A673 (cell line): ENCODE data around the gene CRELD2. TPM values are rescaled to one million over a fixed set of nuclear protein-coding genes. Genes with fewer than 3 reads are reported as not detected.

Source experiments
- BruUV-seq: library from RNA; stranded (reverse); fragments of 400-500 nt; replicated peaks from 2 replicates; lab custom pipeline; 2021; lab: Mats Ljungman, UMichigan
- CTCF ChIA-PET: fragments of 300-600 bp; sonication (Branson Sonifier 250); formaldehyde crosslinking; loops from one replicate; lab custom pipeline; 2022; ENCODE audit warnings: antibody characterized with exemption; lab: Charles Lee
- POLR2A ChIA-PET: fragments of 300-600 bp; sonication (Branson Sonifier 250); formaldehyde crosslinking; loops from one replicate; lab custom pipeline; 2022; ENCODE audit warnings: antibody characterized with exemption; ENCODE audit not compliant: low non-redundant PET; lab: Charles Lee
- DNase-seq: peaks from one replicate; pipeline ENCODE4 v3.0.0-alpha.2; 2015; ENCODE audit warnings: low spot score
- H3K27ac ChIP-seq: fragments of 200-600 bp; sonication (generic); 2 replicates; pipeline ENCODE4 v1.5.1; 2016; ENCODE audit warnings: mixed run types, low read depth, mild to moderate bottlenecking, mixed read lengths, antibody characterized with exemption, low read length; ENCODE audit not compliant: poor library complexity, severe bottlenecking
- H3K27me3 ChIP-seq: fragments of 200-600 bp; sonication (generic); replicated peaks from 2 replicates; pipeline ENCODE4 v1.6.1; 2017; ENCODE audit warnings: mixed run types, low read depth, mild to moderate bottlenecking, mixed read lengths, antibody characterized with exemption, low read length; ENCODE audit not compliant: insufficient read depth, poor library complexity
- H3K36me3 ChIP-seq: fragments of 200-600 bp; sonication (generic); 2 replicates; pipeline ENCODE4 v1.6.1; 2016; ENCODE audit warnings: mixed run types, mild to moderate bottlenecking, mixed read lengths, antibody characterized with exemption, low read length; ENCODE audit not compliant: insufficient read depth, poor library complexity, severe bottlenecking
- H3K4me1 ChIP-seq: fragments of 200-600 bp; sonication (generic); 2 replicates; pipeline ENCODE4 v1.6.1; 2017; ENCODE audit warnings: mixed run types, mild to moderate bottlenecking, mixed read lengths, antibody characterized with exemption, low read length; ENCODE audit not compliant: insufficient read depth, poor library complexity, severe bottlenecking
- H3K4me3 ChIP-seq: fragments of 200-600 bp; sonication (generic); 2 replicates; pipeline ENCODE4 v1.5.1; 2016; ENCODE audit warnings: low read depth, mixed run types, mild to moderate bottlenecking, mixed read lengths, low read length; ENCODE audit not compliant: poor library complexity, severe bottlenecking
- H3K9me3 ChIP-seq: fragments of 200-600 bp; sonication (generic); 2 replicates; pipeline ENCODE4 v1.6.1; 2016; ENCODE audit warnings: mixed run types, low read depth, mild to moderate bottlenecking, mixed read lengths, antibody characterized with exemption, low read length; ENCODE audit not compliant: poor library complexity, severe bottlenecking
- EZH2 ChIP-seq: fragments of 200-600 bp; sonication (generic); IDR thresholded peaks from 2 replicates; pipeline ENCODE4 v1.6.1; 2017; ENCODE audit warnings: borderline replicate concordance, low read depth, mild to moderate bottlenecking, mixed read lengths, antibody characterized with exemption, low read length; ENCODE audit not compliant: poor library complexity, severe bottlenecking
- intact Hi-C: fragments of 100-400 bp; cut with micrococcal nuclease; formaldehyde crosslinking; loops from one replicate; pipeline ENCODE4 v1.10.0; 2022; ENCODE audit not compliant: unreplicated experiment
- total RNA-seq: library from RNA; stranded (reverse); gene quantifications from 2 replicates; pipeline ENCODE4 v1.2.3, GENCODE V29; 2021
- TF ChIP-seq, protein P1 (sequence below): fragments of 300-800, 200-600 bp; sonication (generic); conservative IDR thresholded peaks from 2 replicates; pipeline ENCODE4 v1.5.1; 2017; ENCODE audit warnings: low read depth, mild to moderate bottlenecking, antibody characterized with exemption, low read length, moderate library complexity, mixed read lengths

The CRELD2 gene
- total RNA-seq, 1 experiment from 2014 or later: 54.7 TPM

DNA sequence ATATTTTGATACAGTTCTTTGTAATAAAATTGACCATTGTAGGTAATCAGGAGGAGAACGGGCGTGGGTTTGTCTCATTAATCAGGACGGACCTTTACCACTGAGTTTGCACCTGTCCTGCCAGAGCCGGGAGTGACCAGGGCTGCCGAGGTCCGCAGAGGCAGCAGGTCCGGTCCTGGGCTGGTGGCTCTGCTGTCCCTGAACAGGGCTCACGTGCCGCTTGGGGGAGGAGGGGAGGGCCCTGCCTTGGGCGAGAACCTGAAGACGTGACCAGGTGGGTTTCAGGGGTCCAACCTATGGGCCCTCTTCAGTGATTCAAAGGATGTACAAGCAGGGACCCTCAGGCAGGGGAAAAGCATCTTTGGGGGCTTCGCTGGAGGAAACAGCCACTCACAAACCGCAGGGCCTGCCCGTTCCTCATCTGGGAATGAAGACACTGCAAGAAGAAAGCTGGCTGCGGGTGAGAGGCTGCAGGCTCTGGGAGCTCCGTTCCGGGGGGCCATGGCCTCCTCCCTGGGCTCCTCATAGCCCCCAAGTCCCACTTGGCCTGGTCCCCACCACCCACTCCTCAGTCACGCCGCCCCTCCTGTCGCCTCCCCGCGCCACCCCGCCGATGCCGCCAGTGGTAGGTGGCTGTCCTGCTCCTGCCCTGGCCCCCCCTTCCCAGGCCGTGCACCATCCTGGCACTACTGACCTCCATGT, 9.2 kb downstream of the CRELD2 start:
- no TSS peak for BruUV-seq
- H3K27me3 ChIP-seq: no peaks in the 10 kb centered on the region
- no peaks in the 10 kb centered on the region for H3K9me3 ChIP-seq
- peaks cover 11% of the 10 kb centered on the region for H3K4me1 ChIP-seq
- ChIA-PET POLR2A (no interaction called here), CTCF (interaction anchor here (0.7 kb wide), 1 partner anchor 111 kb away, joined by 3 read pairs; no protein-coding TSS in a partner anchor)
- DNase-seq: no peak
- no peak overlapping the region for H3K4me3 ChIP-seq
- no peak overlapping the region for H3K27ac ChIP-seq
- TF ChIP-seq, protein P1, sequence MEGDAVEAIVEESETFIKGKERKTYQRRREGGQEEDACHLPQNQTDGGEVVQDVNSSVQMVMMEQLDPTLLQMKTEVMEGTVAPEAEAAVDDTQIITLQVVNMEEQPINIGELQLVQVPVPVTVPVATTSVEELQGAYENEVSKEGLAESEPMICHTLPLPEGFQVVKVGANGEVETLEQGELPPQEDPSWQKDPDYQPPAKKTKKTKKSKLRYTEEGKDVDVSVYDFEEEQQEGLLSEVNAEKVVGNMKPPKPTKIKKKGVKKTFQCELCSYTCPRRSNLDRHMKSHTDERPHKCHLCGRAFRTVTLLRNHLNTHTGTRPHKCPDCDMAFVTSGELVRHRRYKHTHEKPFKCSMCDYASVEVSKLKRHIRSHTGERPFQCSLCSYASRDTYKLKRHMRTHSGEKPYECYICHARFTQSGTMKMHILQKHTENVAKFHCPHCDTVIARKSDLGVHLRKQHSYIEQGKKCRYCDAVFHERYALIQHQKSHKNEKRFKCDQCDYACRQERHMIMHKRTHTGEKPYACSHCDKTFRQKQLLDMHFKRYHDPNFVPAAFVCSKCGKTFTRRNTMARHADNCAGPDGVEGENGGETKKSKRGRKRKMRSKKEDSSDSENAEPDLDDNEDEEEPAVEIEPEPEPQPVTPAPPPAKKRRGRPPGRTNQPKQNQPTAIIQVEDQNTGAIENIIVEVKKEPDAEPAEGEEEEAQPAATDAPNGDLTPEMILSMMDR: no peak
- no peak for TF ChIP-seq EZH2
- intact Hi-C loops: loop anchor here (5.0 kb wide), 1 partner anchor 220 kb away; no protein-coding TSS in a partner anchor
- H3K36me3 ChIP-seq: no peaks in the 10 kb centered on the region

DNA sequence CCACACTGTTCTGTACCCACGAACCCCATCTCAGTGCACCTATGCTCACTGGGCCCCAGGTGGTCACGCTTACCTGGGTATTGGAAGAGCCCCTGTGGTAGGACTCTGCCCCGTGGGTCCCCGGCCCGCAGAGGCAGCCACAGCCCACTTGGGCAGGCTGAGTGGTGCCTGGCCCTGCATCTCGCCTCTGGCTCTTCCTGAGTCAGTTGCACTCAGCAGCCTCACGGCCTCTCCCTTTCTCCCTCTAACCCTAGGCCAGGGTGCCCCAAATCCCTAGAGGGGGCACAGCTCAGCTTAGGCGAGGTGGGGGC, 9.7 kb downstream of the CRELD2 start:
- ChIA-PET CTCF (no interaction called here), POLR2A (no interaction called here)
- H3K27ac ChIP-seq: no peak overlapping the region
- no peaks in the 10 kb centered on the region for H3K27me3 ChIP-seq
- no peaks in the 10 kb centered on the region for H3K9me3 ChIP-seq
- no peak for TF ChIP-seq EZH2
- TF ChIP-seq, protein P1: no peak
- intact Hi-C loops: loop anchor here (5.0 kb wide), 1 partner anchor 219 kb away; no protein-coding TSS in a partner anchor
- no peak overlapping the region for H3K4me3 ChIP-seq
- H3K36me3 ChIP-seq: no peaks in the 10 kb centered on the region
- H3K4me1 ChIP-seq: peaks cover 7% of the 10 kb centered on the region
- BruUV-seq: no TSS peak
- DNase-seq: no peak

DNA sequence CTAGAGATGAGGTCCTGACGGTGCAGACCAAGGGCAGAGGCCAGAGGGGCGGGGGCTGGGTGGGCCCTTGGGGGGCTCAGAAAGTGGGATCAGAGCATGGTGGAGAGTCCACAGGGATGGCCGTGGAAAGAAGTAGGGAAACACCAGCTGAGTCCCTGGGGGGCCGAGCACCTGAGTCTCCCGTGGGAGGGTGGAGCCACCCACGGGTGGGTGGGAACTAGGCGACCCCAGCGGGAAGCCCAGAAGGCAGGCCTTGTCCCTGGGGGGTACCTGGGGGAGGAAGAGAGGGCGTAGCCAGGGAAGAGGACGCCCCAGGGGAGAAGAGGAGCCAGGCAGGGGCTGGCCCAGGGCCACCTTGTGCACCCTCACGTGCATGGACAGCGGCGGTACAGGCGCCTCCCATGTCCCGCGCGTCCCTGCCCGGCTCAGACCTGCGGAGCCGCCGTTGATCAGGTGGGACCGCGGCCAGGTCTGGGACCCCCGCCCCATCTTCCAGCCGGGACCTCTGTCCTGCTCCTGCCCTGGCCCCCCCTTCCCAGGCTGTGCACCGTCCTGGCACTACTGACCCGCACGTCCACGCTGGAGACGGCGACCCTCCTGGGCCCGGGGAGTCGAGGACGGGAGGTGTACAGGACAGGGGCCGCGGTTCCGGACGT, 10.2 kb downstream of the CRELD2 start:
- H3K9me3 ChIP-seq: no peaks in the 10 kb centered on the region
- no peaks in the 10 kb centered on the region for H3K36me3 ChIP-seq
- H3K27me3 ChIP-seq: no peaks in the 10 kb centered on the region
- H3K4me3 ChIP-seq: peak overlapping the region; percentile 31
- TF ChIP-seq, protein P1: no peak
- TF ChIP-seq EZH2: no peak
- BruUV-seq: no TSS peak
- ChIA-PET CTCF (no interaction called here), POLR2A (no interaction called here)
- DNase-seq: no peak
- intact Hi-C loops: loop anchor here (1.0 to 5.0 kb wide), 2 partner anchors 102 to 219 kb away; no protein-coding TSS in a partner anchor
- peaks cover 2% of the 10 kb centered on the region for H3K4me1 ChIP-seq
- no peak overlapping the region for H3K27ac ChIP-seq
